Lower leg skin (tissue), 3 donors: ENCODE data around the gene SNX12.

Source experiments
- POLR2A ChIP-seq, 2 donors: fragments of 450-650 bp; IDR thresholded peaks; one replicate each; pipeline ENCODE4 v1.6.1; 2016 to 2017; ENCODE audit warnings: antibody characterized with exemption in 2 of 2, mild to moderate bottlenecking in 1 of 2, moderate library complexity in 1 of 2
- TF ChIP-seq, protein P1 (sequence below), 3 donors: fragments of 450-650 bp; IDR thresholded peaks; one replicate each; pipeline ENCODE4 v1.5.1; 2016; ENCODE audit warnings: antibody characterized with exemption in 3 of 3, mild to moderate bottlenecking in 3 of 3, moderate library complexity in 2 of 3

DNA sequence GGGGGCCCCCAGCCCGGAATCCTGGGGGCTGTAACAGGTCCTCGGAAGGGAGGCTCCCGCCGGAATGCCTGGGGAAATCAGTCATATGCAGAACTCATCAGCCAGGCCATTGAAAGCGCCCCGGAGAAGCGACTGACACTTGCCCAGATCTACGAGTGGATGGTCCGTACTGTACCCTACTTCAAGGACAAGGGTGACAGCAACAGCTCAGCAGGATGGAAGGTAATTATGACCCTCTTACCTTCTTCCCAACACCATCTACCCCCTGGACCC lies 28.6 kb upstream of the SNX12 start:
- TF ChIP-seq, protein P1, sequence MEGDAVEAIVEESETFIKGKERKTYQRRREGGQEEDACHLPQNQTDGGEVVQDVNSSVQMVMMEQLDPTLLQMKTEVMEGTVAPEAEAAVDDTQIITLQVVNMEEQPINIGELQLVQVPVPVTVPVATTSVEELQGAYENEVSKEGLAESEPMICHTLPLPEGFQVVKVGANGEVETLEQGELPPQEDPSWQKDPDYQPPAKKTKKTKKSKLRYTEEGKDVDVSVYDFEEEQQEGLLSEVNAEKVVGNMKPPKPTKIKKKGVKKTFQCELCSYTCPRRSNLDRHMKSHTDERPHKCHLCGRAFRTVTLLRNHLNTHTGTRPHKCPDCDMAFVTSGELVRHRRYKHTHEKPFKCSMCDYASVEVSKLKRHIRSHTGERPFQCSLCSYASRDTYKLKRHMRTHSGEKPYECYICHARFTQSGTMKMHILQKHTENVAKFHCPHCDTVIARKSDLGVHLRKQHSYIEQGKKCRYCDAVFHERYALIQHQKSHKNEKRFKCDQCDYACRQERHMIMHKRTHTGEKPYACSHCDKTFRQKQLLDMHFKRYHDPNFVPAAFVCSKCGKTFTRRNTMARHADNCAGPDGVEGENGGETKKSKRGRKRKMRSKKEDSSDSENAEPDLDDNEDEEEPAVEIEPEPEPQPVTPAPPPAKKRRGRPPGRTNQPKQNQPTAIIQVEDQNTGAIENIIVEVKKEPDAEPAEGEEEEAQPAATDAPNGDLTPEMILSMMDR (IDR thresholded peaks at IDR 0.05) = no peak
- no peak for TF ChIP-seq POLR2A (IDR thresholded peaks at IDR 0.05)
